Measurements from ENCODE around the gene NRSN1.

Gene NRSN1

DNA sequence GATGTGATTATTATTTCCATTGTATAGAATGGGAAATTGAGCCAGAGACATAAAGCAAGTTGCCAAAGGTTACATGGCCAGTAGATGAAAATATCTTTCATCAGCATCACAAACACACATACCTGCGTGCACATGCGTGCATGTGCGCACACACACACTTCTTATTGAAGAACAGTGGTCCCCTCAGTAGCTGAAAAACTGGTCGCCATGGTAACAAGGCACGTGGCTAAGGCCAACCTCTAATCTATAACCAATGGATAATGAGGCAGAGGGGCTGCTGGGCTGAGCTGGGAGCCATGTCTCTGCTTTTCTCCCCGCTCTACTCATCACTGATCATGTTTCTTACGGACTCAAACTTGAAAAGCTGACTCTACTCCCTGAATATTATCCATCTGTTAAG lies 60.3 kb downstream of the NRSN1 start:
- ChIA-PET POLR2A (no interaction called here), CTCF (no interaction called here)
- TF ChIP-seq FOXK2 (IDR thresholded peaks at IDR 0.05) (no peak), LEF1 (IDR thresholded peaks at IDR 0.05; ENCODE audit: borderline replicate concordance) (no peak), FOXM1 (IDR thresholded peaks at IDR 0.05; ENCODE audit: borderline replicate concordance) (no peak), FOXA1 (IDR thresholded peaks at IDR 0.05) (no peak), NFRKB (IDR thresholded peaks at IDR 0.05) (no peak), TARDBP (IDR thresholded peaks at IDR 0.05) (no peak), BHLHE40 (IDR thresholded peaks at IDR 0.05; ENCODE audit: borderline replicate concordance) (no peak), SP1 (IDR thresholded peaks at IDR 0.05) (no peak), HDGF (IDR thresholded peaks at IDR 0.05; ENCODE audit: borderline replicate concordance) (no peak), ELF4 (IDR thresholded peaks at IDR 0.05) (no peak), PKNOX1 (IDR thresholded peaks at IDR 0.05) (no peak), L3MBTL2 (conservative IDR thresholded peaks at IDR 0.05) (no peak), ZNF384 (IDR thresholded peaks at IDR 0.05) (no peak)
- no peak for DNase-seq (ENCODE audit: extremely low spot score)

GRCh38 chr6:24187965-24188577 lies 62.1 kb downstream of the NRSN1 start:
- CTCF ChIA-PET: no interaction called here
- TF ChIP-seq CTBP1 (IDR thresholded peaks at IDR 0.05; ENCODE audit: borderline replicate concordance): peak; percentile 17; the same call in 1 of the 2 replicates
- no peak for TF ChIP-seq FOXK2 (IDR thresholded peaks at IDR 0.05)
- no peak for TF ChIP-seq SP1 (IDR thresholded peaks at IDR 0.05)
- TF ChIP-seq LEF1 (IDR thresholded peaks at IDR 0.05; ENCODE audit: borderline replicate concordance): no peak; the same call in 1 of the 2 replicates
- no peak for TF ChIP-seq BHLHE40 (IDR thresholded peaks at IDR 0.05; ENCODE audit: borderline replicate concordance)
- no peak for TF ChIP-seq SUZ12 (IDR thresholded peaks at IDR 0.05)
- no peak for TF ChIP-seq L3MBTL2 (conservative IDR thresholded peaks at IDR 0.05)
- peak; percentile 87 for TF ChIP-seq PKNOX1 (IDR thresholded peaks at IDR 0.05)
- no peak for TF ChIP-seq ZNF384 (IDR thresholded peaks at IDR 0.05)
- no peak for TF ChIP-seq FOXA1 (IDR thresholded peaks at IDR 0.05)
- no peak for DNase-seq (ENCODE audit: extremely low spot score)
- POLR2A ChIA-PET: interaction anchor here (1.1 kb wide), 1 partner anchor 170 kb away, joined by 3 read pairs; the partner anchor contains the start of gene DCDC2

- ChIA-PET CTCF (no interaction called here), POLR2A (interaction anchor here (1.1 kb wide), 1 partner anchor 169 kb away, joined by 3 read pairs; the partner anchor contains the start of gene DCDC2)
- DNase-seq (ENCODE audit: extremely low spot score): no peak
- TF ChIP-seq NFRKB (IDR thresholded peaks at IDR 0.05): no peak
- TF ChIP-seq L3MBTL2 (conservative IDR thresholded peaks at IDR 0.05): no peak
- no peak for TF ChIP-seq LEF1 (IDR thresholded peaks at IDR 0.05; ENCODE audit: borderline replicate concordance)
- no peak for TF ChIP-seq SUZ12 (IDR thresholded peaks at IDR 0.05)
- no peak for TF ChIP-seq ZNF384 (IDR thresholded peaks at IDR 0.05)
- no peak for TF ChIP-seq PKNOX1 (IDR thresholded peaks at IDR 0.05)
- no peak for TF ChIP-seq ARNT (IDR thresholded peaks at IDR 0.05)
- TF ChIP-seq SP1 (IDR thresholded peaks at IDR 0.05): no peak
- no peak for TF ChIP-seq HDGF (IDR thresholded peaks at IDR 0.05; ENCODE audit: borderline replicate concordance)
- no peak for TF ChIP-seq FOXA1 (IDR thresholded peaks at IDR 0.05)
- TF ChIP-seq CTBP1 (IDR thresholded peaks at IDR 0.05; ENCODE audit: borderline replicate concordance): no peak
- no peak for TF ChIP-seq FOXM1 (IDR thresholded peaks at IDR 0.05; ENCODE audit: borderline replicate concordance)
- TF ChIP-seq BHLHE40 (IDR thresholded peaks at IDR 0.05; ENCODE audit: borderline replicate concordance): no peak
- TF ChIP-seq TARDBP (IDR thresholded peaks at IDR 0.05): no peak
- TF ChIP-seq ELF4 (IDR thresholded peaks at IDR 0.05): no peak
- no peak for TF ChIP-seq FOXK2 (IDR thresholded peaks at IDR 0.05)
These were observed 62.6 kb downstream of the NRSN1 start for GRCh38 chr6:24188578-24189080.

GRCh38 chr6:24191346-24191745 lies 65.3 kb downstream of the NRSN1 start:
- CTCF ChIA-PET: interaction anchor here (0.6 kb wide), 1 partner anchor 633 kb away, joined by 3 read pairs; no protein-coding TSS in a partner anchor

DNA sequence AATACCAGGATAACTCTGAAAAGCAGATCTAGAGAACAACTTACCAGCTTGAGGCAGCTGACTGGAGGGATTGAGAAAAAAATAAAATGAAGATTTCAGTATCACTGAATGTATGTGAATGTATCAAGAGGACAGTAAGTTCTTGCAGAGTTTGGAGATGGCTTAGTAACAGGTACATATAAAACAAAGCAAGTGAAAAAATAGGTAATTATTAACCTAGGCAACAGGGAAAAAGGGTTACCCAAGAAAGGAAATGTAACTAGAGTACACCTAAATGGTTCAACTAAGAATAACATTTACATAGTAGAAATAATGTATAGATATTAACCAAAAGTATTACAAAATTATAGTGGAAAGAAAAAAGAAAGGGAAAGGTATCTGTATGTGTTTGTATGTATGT lies 67.3 kb downstream of the NRSN1 start:
- CTCF ChIA-PET: no interaction called here
- TF ChIP-seq ARNT (IDR thresholded peaks at IDR 0.05) (no peak), HDGF (IDR thresholded peaks at IDR 0.05; ENCODE audit: borderline replicate concordance) (no peak), BHLHE40 (IDR thresholded peaks at IDR 0.05; ENCODE audit: borderline replicate concordance) (no peak), SUZ12 (IDR thresholded peaks at IDR 0.05) (no peak), FOXK2 (IDR thresholded peaks at IDR 0.05) (no peak), CTBP1 (IDR thresholded peaks at IDR 0.05; ENCODE audit: borderline replicate concordance) (no peak)
- POLR2A ChIA-PET: no interaction called here
- no peak for DNase-seq (ENCODE audit: extremely low spot score)

More at GRCh38 chr6:24191346-24191745, 65.3 kb downstream of the NRSN1 start:
- TF ChIP-seq HDGF (IDR thresholded peaks at IDR 0.05; ENCODE audit: borderline replicate concordance) (no peak), LEF1 (IDR thresholded peaks at IDR 0.05; ENCODE audit: borderline replicate concordance) (no peak), BHLHE40 (IDR thresholded peaks at IDR 0.05; ENCODE audit: borderline replicate concordance) (no peak), ARNT (IDR thresholded peaks at IDR 0.05) (no peak), L3MBTL2 (conservative IDR thresholded peaks at IDR 0.05) (no peak), NFRKB (IDR thresholded peaks at IDR 0.05) (no peak), ZNF384 (IDR thresholded peaks at IDR 0.05) (no peak), FOXM1 (IDR thresholded peaks at IDR 0.05; ENCODE audit: borderline replicate concordance) (no peak), PKNOX1 (IDR thresholded peaks at IDR 0.05) (no peak), FOXA1 (IDR thresholded peaks at IDR 0.05) (no peak), ELF4 (IDR thresholded peaks at IDR 0.05) (no peak)
- DNase-seq (ENCODE audit: extremely low spot score): no peak
- POLR2A ChIA-PET: no interaction called here
